Upper lobe of right lung (tissue), 1 donor: ENCODE data around the gene NELFCD. TPM values are rescaled to one million over a fixed set of nuclear protein-coding genes. Genes with fewer than 3 reads are reported as not detected.

Experiments used
- ATAC-seq: fragments of 200-7000 bp; cut with Tn5 transposase; one replicate; pipeline ENCODE4 v1.9.1; 2020; ENCODE audit warnings: mild to moderate bottlenecking, moderate library complexity
- DNase-seq: peaks from one replicate; pipeline ENCODE4 v3.0.0-alpha.2; 2020
- H3K27ac ChIP-seq: fragments of 200-600 bp; one replicate; pipeline ENCODE4 v1.8.0; 2022
- H3K27me3 ChIP-seq: fragments of 200-600 bp; one replicate; pipeline ENCODE4 v1.8.0; 2022; ENCODE audit warnings: mild to moderate bottlenecking
- H3K36me3 ChIP-seq: fragments of 200-600 bp; one replicate; pipeline ENCODE4 v1.8.0; 2022
- H3K4me1 ChIP-seq: fragments of 200-600 bp; one replicate; pipeline ENCODE4 v1.8.0; 2022
- H3K4me3 ChIP-seq: fragments of 200-600 bp; one replicate; pipeline ENCODE4 v1.8.0; 2022; ENCODE audit warnings: mild to moderate bottlenecking
- H3K9me3 ChIP-seq: fragments of 200-600 bp; one replicate; pipeline ENCODE4 v1.8.0; 2022
- intact Hi-C: fragments of 100-400 bp; cut with DNase I; formaldehyde crosslinking; loops from one replicate; pipeline ENCODE4 v1.11.0; 2022
- total RNA-seq: library from RNA; stranded (reverse); fragmentation: NEBNext Ultra II Directional; extraction: Animal tissue kit (Norgen Biotek cat#: 25700); gene quantifications from one replicate; pipeline ENCODE4 v1.2.1, GENCODE V29; 2021
- TF ChIP-seq, protein P1 (sequence below): fragments of 200-600 bp; IDR thresholded peaks from one replicate; pipeline ENCODE4 v1.8.0; 2022; ENCODE audit warnings: antibody characterized with exemption
- donor health status: DM: no; HTN: yes; CAD: no; lungs with severe emphysema.

NELFCD gene
- total RNA-seq, 1 donor from 2014 or later: 51.2 TPM

- intact Hi-C loops: no loop called here
- H3K36me3 ChIP-seq: no peaks in the 10 kb centered on the region
- TF ChIP-seq, protein P1, sequence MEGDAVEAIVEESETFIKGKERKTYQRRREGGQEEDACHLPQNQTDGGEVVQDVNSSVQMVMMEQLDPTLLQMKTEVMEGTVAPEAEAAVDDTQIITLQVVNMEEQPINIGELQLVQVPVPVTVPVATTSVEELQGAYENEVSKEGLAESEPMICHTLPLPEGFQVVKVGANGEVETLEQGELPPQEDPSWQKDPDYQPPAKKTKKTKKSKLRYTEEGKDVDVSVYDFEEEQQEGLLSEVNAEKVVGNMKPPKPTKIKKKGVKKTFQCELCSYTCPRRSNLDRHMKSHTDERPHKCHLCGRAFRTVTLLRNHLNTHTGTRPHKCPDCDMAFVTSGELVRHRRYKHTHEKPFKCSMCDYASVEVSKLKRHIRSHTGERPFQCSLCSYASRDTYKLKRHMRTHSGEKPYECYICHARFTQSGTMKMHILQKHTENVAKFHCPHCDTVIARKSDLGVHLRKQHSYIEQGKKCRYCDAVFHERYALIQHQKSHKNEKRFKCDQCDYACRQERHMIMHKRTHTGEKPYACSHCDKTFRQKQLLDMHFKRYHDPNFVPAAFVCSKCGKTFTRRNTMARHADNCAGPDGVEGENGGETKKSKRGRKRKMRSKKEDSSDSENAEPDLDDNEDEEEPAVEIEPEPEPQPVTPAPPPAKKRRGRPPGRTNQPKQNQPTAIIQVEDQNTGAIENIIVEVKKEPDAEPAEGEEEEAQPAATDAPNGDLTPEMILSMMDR: no peak
- no peaks in the 10 kb centered on the region for H3K27me3 ChIP-seq
- H3K27ac ChIP-seq: no peak overlapping the region
- no peaks in the 10 kb centered on the region for H3K9me3 ChIP-seq
- no peak for DNase-seq
- peaks cover 15% of the 10 kb centered on the region for H3K4me1 ChIP-seq
- ATAC-seq: no peak
- H3K4me3 ChIP-seq: no peak overlapping the region
Observed at GRCh38 chr20:59014680-59015389, 33.8 kb downstream of the NELFCD start.

- intact Hi-C loops: no loop called here
- Histone ChIP-seq H3K27me3 (no peaks in the 10 kb centered on the region), H3K27ac (no peak overlapping the region), H3K4me3 (no peak overlapping the region), H3K36me3 (no peaks in the 10 kb centered on the region), H3K4me1 (peaks cover 10% of the 10 kb centered on the region), H3K9me3 (no peaks in the 10 kb centered on the region)
- TF ChIP-seq, protein P1: no peak
- no peak for ATAC-seq
- DNase-seq: no peak
Observed at GRCh38 chr20:59015411-59015810, 34.4 kb downstream of the NELFCD start.

GRCh38 chr20:59015812-59016711 lies 35.0 kb downstream of the NELFCD start:
- Histone ChIP-seq H3K9me3 (no peaks in the 10 kb centered on the region), H3K4me1 (peaks cover 3% of the 10 kb centered on the region), H3K27me3 (no peaks in the 10 kb centered on the region), H3K36me3 (no peaks in the 10 kb centered on the region), H3K4me3 (no peak overlapping the region), H3K27ac (no peak overlapping the region)
- TF ChIP-seq, protein P1: no peak
- ATAC-seq (no peak), DNase-seq (no peak)
- intact Hi-C loops: no loop called here

- Histone ChIP-seq H3K27me3 (no peaks in the 10 kb centered on the region), H3K9me3 (no peaks in the 10 kb centered on the region), H3K4me3 (no peak overlapping the region), H3K27ac (no peak overlapping the region), H3K36me3 (no peaks in the 10 kb centered on the region), H3K4me1 (no peaks in the 10 kb centered on the region)
- TF ChIP-seq, protein P1: no peak
- intact Hi-C loops: no loop called here
- no peak for ATAC-seq
- DNase-seq: no peak
Observed at GRCh38 chr20:59016795-59017492, 35.9 kb downstream of the NELFCD start.

DNA sequence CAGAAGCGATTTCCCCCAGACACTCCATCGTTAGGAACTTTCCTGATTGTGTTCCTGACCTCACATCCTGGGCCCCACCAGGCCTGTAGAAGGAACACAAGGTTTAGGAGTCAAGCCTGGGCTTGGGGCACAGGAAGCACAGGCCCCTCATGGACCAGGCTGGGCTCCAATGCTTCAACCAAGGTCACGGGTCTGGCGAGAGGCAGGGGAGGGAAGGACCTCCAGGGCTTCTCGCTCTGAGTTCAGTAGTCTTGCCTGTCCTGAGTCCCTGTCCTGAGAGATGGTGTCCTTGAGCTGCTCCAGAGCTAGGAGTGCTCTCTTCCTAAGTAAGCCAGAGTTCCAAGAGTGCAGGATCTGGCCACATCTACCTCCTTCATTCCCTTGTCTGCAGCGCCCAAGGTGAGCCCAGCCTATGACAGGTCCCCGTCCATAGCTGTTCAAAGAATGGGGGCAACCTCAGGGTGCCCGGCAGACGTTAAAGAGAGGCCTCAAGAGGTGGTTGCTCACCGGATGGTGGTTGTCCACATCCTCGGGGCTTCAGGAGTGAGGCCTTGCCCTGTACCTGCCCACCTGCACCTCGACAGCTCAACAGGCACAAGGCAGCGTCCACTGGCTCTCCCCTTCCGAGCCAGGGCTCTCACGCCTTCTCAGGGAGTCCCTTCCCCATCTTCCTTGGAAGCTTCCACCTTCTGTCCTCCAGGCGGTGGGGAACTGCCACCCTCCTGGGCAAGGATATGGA lies 36.6 kb downstream of the NELFCD start:
- Histone ChIP-seq H3K27ac (no peak overlapping the region), H3K4me3 (no peak overlapping the region), H3K36me3 (peaks cover 4% of the 10 kb centered on the region), H3K27me3 (no peaks in the 10 kb centered on the region), H3K4me1 (no peaks in the 10 kb centered on the region), H3K9me3 (no peaks in the 10 kb centered on the region)
- intact Hi-C loops: no loop called here
- TF ChIP-seq, protein P1: no peak
- ATAC-seq (peak; percentile 8), DNase-seq (peak; percentile 46)
